Duodenal mucosa (tissue), 2 donors: ENCODE data around the gene S1PR3.
A peak's percentile ranks its signal among the peaks of the same experiment; 100 is the strongest.
"Not testable (repeated sequence)": the region's sequence is repeated elsewhere in the genome, so short reads cannot be mapped to it uniquely, and the experiment has no call there.

ENCODE experiments used
- H3K27ac ChIP-seq: one replicate; pipeline ENCODE4 v1.7.0; 2013; ENCODE audit warnings: low read depth, low read length
- H3K27me3 ChIP-seq, 2 donors: one replicate each; pipeline ENCODE4 v1.7.0; 2013; ENCODE audit warnings: low read length in 2 of 2, control low read depth in 1 of 2; ENCODE audit not compliant: insufficient read depth in 2 of 2, control insufficient read depth in 1 of 2
- H3K36me3 ChIP-seq, 2 donors: one replicate each; pipeline ENCODE4 v1.7.0; 2013; ENCODE audit warnings: low read length in 2 of 2, control low read depth in 1 of 2; ENCODE audit not compliant: insufficient read depth in 2 of 2, control insufficient read depth in 1 of 2
- H3K4me1 ChIP-seq, 2 donors: one replicate each; pipeline ENCODE4 v1.7.0; 2013; ENCODE audit warnings: low read length in 2 of 2, control low read depth in 1 of 2; ENCODE audit not compliant: insufficient read depth in 2 of 2, control insufficient read depth in 1 of 2
- H3K4me3 ChIP-seq, 2 donors: one replicate each; pipeline ENCODE4 v1.7.0; 2013; ENCODE audit warnings: low read length in 2 of 2, low read depth in 1 of 2
- H3K9ac ChIP-seq, 2 donors: one replicate each; pipeline ENCODE4 v1.7.0; 2013; ENCODE audit warnings: low read length in 2 of 2, low read depth in 1 of 2
- H3K9me3 ChIP-seq, 2 donors: one replicate each; pipeline ENCODE4 v1.7.0; 2013; ENCODE audit warnings: low read length in 2 of 2, control low read depth in 1 of 2; ENCODE audit not compliant: control insufficient read depth in 1 of 2

S1PR3 gene

DNA sequence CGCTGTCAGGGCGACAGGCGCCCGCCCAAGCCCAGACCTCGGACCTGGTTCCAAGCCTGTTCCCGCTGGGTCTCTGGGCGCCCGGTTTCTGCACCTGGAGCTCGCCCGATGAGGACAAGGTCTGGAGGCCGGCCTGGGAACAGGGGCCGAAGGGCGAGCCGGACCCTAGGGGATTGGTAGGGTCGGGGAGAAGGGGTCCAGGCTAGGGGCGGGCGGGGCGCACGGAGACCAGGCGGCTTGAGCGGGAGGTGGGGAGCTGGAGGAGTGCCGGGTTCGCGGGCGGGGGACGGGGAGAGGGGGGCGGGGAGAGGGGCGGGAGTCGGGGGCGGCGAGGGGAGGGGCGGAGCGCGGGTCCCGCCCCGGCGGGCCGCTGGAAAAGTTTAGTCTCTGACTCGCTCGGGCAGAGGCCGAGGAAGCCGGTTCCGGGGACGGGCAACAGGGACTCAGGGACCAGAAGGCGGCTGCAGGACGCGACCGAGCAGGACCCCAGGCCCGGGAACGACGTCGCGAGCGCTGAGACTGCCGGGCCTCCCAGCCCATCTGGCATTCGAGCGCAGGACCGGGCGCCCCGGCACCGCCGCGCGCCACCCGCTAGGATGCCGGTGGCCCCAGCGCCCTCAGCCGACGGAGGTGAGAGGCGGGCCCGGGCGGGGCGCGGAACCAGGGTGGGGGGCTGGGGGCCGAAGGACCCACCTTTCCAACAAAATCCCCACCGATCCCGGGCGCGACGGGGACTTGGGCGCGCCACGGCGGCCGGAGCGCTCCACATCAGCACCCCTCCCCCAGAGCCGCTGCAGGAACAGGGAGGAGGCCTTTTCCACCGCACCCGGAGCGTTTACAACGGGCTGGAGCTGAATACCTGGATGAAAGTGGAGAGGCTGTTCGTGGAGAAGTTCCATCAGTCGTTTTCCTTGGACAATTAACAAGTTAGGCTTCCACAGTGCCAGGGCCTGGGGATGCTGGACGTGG, at the start of gene S1PR3:
Gene S1PR3, plus strand, starts transcription at position 403 of the 969 bp plus-strand sequence. CDS start 9,733 bp downstream, outside the sequence.
- Histone ChIP-seq H3K9me3 (no peaks in the 10 kb centered on the region), H3K4me1 (peaks cover 3 to 5% of the 10 kb centered on the region in 2 donors), H3K27me3 (peaks cover 5 to 10% of the 10 kb centered on the region in 2 donors), H3K27ac (no peak within 1 kb of the TSS), H3K4me3 (peak within 1 kb of the TSS; percentile 63 to 65), H3K9ac (no peak within 1 kb of the TSS), H3K36me3 (no peaks in the 10 kb centered on the region)

DNA sequence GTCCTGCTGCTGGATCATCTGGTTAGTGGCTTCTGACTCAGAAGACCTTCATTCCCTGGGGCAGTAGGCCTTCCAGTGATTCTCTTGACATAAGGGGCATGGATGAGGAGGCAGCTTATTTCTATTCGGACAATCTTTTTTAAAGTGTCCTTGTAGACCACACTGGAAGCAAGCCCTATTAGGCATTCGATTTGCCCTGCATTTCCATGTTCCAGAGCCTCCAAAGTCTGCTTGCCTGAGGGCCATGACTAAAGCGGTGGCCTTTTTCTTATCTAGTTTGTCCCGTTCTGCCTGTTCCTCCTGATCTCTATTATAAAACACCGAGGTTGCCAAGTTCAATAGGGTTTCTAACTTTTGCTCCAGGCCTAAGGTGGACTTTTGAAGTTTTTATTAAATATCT, 49.7 kb upstream of the S1PR3 start:
- not testable (repeated sequence) for H3K9ac ChIP-seq, H3K4me3 ChIP-seq, H3K9me3 ChIP-seq, H3K27me3 ChIP-seq, H3K36me3 ChIP-seq, H3K4me1 ChIP-seq, H3K27ac ChIP-seq

DNA sequence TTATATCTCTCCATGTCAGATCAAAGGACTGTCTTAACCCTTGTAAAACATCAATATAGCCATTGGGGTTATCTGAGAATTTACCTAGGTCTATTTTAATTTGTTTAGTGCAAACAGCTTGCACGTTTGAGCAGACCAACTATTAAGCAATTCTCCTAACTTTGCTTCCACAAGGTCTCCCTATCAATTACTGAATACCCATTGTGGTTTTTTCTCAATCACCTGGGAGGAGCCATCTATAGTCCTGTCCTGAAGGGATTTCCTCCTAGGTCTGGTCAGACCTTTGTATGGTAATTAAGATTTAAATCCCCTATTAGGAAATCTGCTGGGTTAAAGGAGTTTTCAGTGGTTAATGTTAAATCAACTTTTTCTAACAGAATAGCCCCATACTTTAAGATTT, 48.9 kb upstream of the S1PR3 start:
- H3K4me3 ChIP-seq, result no peak overlapping the region
- no peaks in the 10 kb centered on the region for H3K36me3 ChIP-seq
- H3K9me3 ChIP-seq, result no peaks in the 10 kb centered on the region
- H3K4me1 ChIP-seq, result peaks cover 0 to 6% of the 10 kb centered on the region in 2 donors
- H3K27me3 ChIP-seq, result no peaks in the 10 kb centered on the region
- no peak overlapping the region for H3K9ac ChIP-seq
- H3K27ac ChIP-seq, result no peak overlapping the region

DNA sequence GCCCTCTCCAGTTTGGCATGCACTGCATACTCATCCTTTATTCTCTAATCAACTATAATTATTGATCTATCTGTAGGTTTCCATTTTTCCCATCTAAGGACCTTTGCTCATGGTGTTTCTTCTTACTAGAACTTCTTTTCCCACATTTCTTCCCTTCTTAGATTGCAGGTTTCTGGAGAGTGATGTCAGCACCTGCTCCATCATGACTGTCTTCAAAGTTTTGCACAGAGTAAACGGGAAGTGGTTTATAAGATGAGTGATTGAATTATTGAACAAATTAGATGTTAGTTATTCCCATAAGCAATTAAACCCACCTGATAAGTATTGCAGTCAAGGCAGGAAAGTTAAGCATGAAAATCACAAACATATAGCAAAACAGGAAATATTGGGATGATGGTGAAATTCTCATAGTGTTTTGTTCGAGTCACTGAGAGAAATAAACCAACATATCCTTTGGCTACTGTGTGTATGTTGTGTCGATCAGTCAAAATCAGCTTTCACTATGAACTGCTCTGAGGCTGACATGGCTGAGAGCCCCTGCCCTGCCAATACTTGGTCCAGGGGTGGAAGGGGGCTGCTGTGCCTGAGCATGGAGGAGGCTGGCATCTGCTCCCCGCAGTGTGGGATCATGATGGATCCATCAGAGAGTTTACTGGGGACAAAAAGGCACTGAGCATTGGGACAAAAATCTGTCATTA, 45.5 kb upstream of the S1PR3 start:
- H3K36me3 ChIP-seq, result no peaks in the 10 kb centered on the region
- H3K27ac ChIP-seq, result no peak overlapping the region
- H3K4me3 ChIP-seq, result no peak overlapping the region
- H3K9ac ChIP-seq, result no peak overlapping the region
- H3K27me3 ChIP-seq, result no peaks in the 10 kb centered on the region
- H3K4me1 ChIP-seq, result peaks cover 20% of the 10 kb centered on the region in 2 donors
- H3K9me3 ChIP-seq, result no peaks in the 10 kb centered on the region

DNA sequence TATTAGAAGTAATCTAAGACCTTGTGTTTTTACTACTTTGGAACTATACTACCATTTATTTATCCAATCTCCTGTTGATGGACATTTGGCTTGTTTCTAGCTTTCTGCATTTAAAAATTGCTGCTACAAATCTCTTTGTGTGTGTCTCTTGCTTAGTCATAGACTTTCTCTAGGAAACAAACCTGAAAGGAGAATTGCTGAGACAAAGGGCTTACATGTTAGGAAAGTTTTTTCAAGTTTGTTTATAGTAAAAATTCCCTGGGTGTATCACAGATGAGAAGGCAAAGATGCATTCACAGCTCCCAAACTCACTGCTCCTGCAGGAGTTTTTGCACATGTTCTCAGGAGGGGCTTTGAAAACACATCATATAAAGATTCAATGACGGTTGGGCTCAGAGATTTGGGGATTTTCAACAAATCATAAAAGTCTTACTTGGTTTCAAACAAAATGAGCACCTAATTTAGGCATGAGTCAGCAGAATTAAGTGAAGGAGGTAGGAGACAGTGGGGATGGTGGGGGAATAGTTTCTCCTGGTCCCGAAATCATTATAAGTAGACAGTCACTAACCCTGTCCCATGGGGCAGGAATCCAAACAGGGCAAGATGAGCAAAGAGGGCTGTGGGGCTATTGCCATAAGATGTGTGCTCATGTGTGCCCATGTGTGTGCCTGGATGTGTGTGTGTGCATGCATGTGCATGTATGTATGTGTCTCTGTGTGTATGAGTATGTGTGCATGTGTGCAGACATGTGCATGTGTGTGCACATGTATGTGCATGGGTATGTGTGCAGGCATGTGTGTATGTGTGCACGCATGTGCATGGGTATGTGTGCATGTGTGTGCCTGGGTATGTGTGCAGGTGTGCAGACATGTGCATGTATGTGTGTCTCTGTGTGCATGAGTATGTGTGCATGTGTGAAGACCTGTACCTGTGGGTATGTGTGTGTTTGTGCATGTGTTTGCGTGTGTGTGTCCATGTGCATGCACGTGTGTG, 43.4 kb upstream of the S1PR3 start:
- no peak overlapping the region for H3K27ac ChIP-seq
- H3K9ac ChIP-seq, result no peak overlapping the region
- H3K4me3 ChIP-seq, result no peak overlapping the region
- no peaks in the 10 kb centered on the region for H3K27me3 ChIP-seq
- no peaks in the 10 kb centered on the region for H3K36me3 ChIP-seq
- peaks cover 22 to 31% of the 10 kb centered on the region in 2 donors for H3K4me1 ChIP-seq
- H3K9me3 ChIP-seq, result no peaks in the 10 kb centered on the region

DNA sequence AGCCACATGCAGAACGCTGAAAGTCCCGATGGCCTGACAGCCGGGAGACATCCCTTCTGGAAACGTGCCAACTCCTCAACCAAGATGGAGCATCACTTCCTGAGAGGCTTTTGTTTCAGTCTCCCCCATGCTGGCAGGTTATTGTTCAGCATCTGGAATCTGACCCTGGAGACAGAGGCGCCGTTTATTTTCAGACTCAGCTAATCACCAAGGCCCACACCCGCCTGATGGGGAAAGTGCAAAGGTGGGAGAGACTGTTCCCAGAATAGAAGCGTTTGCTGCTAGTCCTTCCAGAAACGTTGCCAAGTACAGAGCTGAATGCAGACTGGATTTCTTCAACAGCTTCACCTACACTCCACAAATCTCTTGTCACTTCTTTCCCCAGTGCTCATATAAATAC, 41.8 kb upstream of the S1PR3 start:
- no peaks in the 10 kb centered on the region for H3K9me3 ChIP-seq
- peaks cover 35 to 46% of the 10 kb centered on the region in 2 donors for H3K4me1 ChIP-seq
- H3K27ac ChIP-seq, result no peak overlapping the region

DNA sequence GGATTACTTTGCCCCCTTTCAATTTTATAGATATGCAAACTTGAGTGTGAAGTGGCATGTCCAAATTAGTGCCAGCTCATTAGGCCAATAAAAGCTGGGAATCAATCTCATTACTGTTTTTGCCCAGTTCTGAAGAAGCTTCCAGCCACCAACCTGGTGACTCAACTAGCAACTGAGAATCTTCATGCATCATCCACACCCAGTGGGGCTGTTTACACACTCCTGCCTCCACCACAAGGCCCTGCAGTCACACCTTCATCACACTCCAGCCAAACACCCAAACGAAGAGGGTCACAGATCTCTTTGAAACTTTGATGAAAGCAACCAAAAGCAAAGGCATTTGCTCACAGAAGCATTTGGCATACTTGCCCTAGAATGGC, 41.3 kb upstream of the S1PR3 start:
- no peaks in the 10 kb centered on the region for H3K27me3 ChIP-seq
- H3K9me3 ChIP-seq, result no peaks in the 10 kb centered on the region
- H3K4me1 ChIP-seq, result peaks cover 35 to 46% of the 10 kb centered on the region in 2 donors
- H3K36me3 ChIP-seq, result no peaks in the 10 kb centered on the region
- H3K4me3 ChIP-seq, result peak overlapping the region; percentile 6 to 12
- no peak overlapping the region for H3K27ac ChIP-seq
- no peak overlapping the region for H3K9ac ChIP-seq

More for the DNA sequence above, 41.8 kb upstream of the S1PR3 start:
- Histone ChIP-seq H3K4me3 (peak overlapping the region in 1 of 2 donors; percentile 6), H3K9ac (no peak overlapping the region), H3K27me3 (no peaks in the 10 kb centered on the region), H3K36me3 (no peaks in the 10 kb centered on the region)

DNA sequence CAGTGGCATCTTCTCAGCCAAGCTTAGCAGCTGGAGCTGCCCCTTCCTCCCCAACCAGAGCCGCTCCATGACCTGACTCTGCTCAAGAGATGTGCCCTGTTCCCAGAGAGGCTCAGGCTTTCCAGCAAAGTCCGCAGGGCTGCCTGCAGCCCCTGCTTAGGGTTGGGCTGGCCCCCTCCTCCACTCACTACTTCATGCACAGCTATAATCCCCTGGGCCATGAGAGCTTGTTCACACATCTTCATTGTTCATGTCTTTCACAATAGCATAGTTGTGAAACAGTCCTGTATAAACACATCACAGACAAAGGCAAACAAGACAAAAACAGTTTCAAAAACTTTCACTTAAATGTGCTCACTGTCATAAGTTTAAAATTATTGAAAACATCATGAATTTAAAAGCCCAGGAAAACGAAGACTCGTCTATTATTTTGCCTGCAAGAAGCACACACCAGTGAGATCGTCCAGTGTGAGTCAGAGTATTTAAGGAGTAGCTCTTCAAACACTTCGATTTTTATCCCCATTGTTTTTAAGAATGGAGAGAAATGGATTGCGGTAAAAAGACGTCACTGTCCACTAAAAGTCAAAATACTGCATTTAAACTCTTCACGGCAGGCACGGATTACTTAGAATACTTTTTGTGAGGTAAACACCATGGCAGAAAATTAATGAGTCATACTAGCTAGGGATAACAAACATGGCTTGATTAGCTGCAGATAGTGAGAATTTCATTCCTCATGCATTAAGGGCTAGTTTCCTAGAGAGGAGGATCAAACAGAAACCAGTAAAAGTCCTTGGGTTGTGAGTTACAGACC, 40.7 kb upstream of the S1PR3 start:
- peak overlapping the region in 1 of 2 donors; percentile 6 for H3K4me3 ChIP-seq

DNA sequence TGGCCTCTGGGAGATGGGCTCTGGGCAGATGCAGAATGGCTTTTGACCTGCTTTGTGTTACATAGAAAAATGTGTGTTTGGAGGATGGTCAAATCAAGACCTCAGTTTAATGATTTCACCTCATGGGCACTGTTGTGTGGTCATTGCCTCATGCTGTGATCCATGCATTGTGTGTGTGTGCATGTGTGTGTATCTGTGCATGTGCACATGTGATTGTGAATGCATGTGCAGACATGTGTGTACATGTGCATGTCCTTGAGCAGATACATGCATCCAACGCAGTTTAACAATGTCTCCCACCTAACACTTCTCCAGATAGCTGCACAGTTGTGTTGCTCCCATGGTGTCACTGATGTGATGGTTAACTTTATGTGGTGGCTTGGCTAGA, 40.1 kb upstream of the S1PR3 start:
- no peaks in the 10 kb centered on the region for H3K9me3 ChIP-seq
- H3K4me3 ChIP-seq, result no peak overlapping the region
- H3K4me1 ChIP-seq, result peaks cover 35 to 46% of the 10 kb centered on the region in 2 donors
- H3K9ac ChIP-seq, result no peak overlapping the region
- H3K27ac ChIP-seq, result no peak overlapping the region
- no peaks in the 10 kb centered on the region for H3K27me3 ChIP-seq
- no peaks in the 10 kb centered on the region for H3K36me3 ChIP-seq

More for the DNA sequence above, 40.7 kb upstream of the S1PR3 start:
- H3K9me3 ChIP-seq, result no peaks in the 10 kb centered on the region
- no peak overlapping the region for H3K9ac ChIP-seq
- H3K36me3 ChIP-seq, result no peaks in the 10 kb centered on the region
- H3K27me3 ChIP-seq, result no peaks in the 10 kb centered on the region
- peaks cover 35 to 46% of the 10 kb centered on the region in 2 donors for H3K4me1 ChIP-seq
- no peak overlapping the region for H3K27ac ChIP-seq
